T-cell (primary cell): ENCODE measurements around the gene LIX1. TPM values are rescaled to one million over a fixed set of nuclear protein-coding genes. Genes with fewer than 3 reads are reported as not detected.
"Not testable (repeated sequence)": the region's sequence is repeated elsewhere in the genome, so short reads cannot be mapped to it uniquely, and the experiment has no call there.

Experiments
- ATAC-seq, 4 experiments: fragments of 200-7000 bp in 3 of 4; fragments of 150-1000 bp in 1 of 4; cut with Tn5 transposase; replicated peaks in 1 of 4; 1 replicate in 3 of 4; 2 replicates in 1 of 4; pipeline ENCODE4 v1.10.0; 2021; ENCODE audit warnings: moderate library complexity in 3 of 4, mild to moderate bottlenecking in 2 of 4, moderate number of reproducible peaks in 1 of 4
- CTCF ChIA-PET, 2 donors: fragments of 300-600 bp; sonication (Branson Sonifier 250); formaldehyde crosslinking; loops; one replicate each; lab custom pipeline; 2022; ENCODE audit warnings: antibody characterized with exemption in 2 of 2; lab: Charles Lee
- POLR2A ChIA-PET, 2 donors: fragments of 300-600 bp; sonication (Branson Sonifier 250); formaldehyde crosslinking; loops; one replicate each; lab custom pipeline; 2022; ENCODE audit warnings: antibody characterized with exemption in 2 of 2; lab: Charles Lee
- DNase-seq, 35 experiments: peaks; one replicate each; pipeline versions ENCODE4 v3.0.0 to v3.0.0-alpha.2; 2013 to 2023
- H3K27ac ChIP-seq: one replicate; pipeline ENCODE4 v1.5.1; 2013; ENCODE audit warnings: low read length
- H3K27me3 ChIP-seq, 2 experiments: replicated peaks in 1 of 2; 1 replicate in 1 of 2; 2 replicates in 1 of 2; pipeline versions ENCODE4 v1.6.1 to v1.7.0; 2013; ENCODE audit warnings: low read length in 1 of 2, mixed read lengths in 1 of 2; ENCODE audit not compliant: control insufficient read depth in 2 of 2, insufficient read depth in 2 of 2; ENCODE audit errors: extremely low read depth in 1 of 2
- H3K36me3 ChIP-seq, 2 donors: 1 replicate in 1 of 2; 2 replicates in 1 of 2; pipeline versions ENCODE4 v1.6.1 to v1.7.0; 2013; ENCODE audit warnings: low read length in 1 of 2; ENCODE audit not compliant: control insufficient read depth in 2 of 2, insufficient read depth in 1 of 2; ENCODE audit errors: extremely low read depth in 1 of 2
- H3K4me1 ChIP-seq, 2 experiments: 1 replicate in 1 of 2; 2 replicates in 1 of 2; pipeline versions ENCODE4 v1.6.1 to v1.7.0; 2013; ENCODE audit warnings: low read length in 2 of 2, mixed read lengths in 1 of 2; ENCODE audit not compliant: insufficient read depth in 2 of 2, control insufficient read depth in 1 of 2; ENCODE audit errors: extremely low read depth in 1 of 2
- H3K4me3 ChIP-seq, 2 donors: 1 replicate in 1 of 2; 2 replicates in 1 of 2; pipeline versions ENCODE4 v1.5.1 to v1.7.0; 2013; ENCODE audit warnings: mild to moderate bottlenecking in 2 of 2, low read length in 1 of 2, moderate library complexity in 1 of 2; ENCODE audit not compliant: control insufficient read depth in 1 of 2; ENCODE audit errors: extremely low read depth in 1 of 2
- H3K9me3 ChIP-seq: 2 replicates; pipeline ENCODE4 v1.7.0; 2013
- H3K27ac Mint-ChIP-seq, 2 donors: one replicate each; pipeline ENCODE4 v1.8.0; 2020 to 2021; ENCODE audit warnings: mild to moderate bottlenecking in 2 of 2, mixed read lengths in 2 of 2
- H3K27me3 Mint-ChIP-seq, 2 donors: one replicate each; pipeline ENCODE4 v1.8.0; 2021 to 2022; ENCODE audit warnings: mixed read lengths in 2 of 2
- H3K36me3 Mint-ChIP-seq: one replicate; pipeline ENCODE4 v1.8.0; 2021; ENCODE audit warnings: mixed read lengths
- H3K4me1 Mint-ChIP-seq, 3 donors: one replicate each; pipeline ENCODE4 v1.8.0; 2020 to 2022; ENCODE audit warnings: mixed read lengths in 3 of 3, mild to moderate bottlenecking in 1 of 3
- H3K4me3 Mint-ChIP-seq, 3 donors: one replicate each; pipeline ENCODE4 v1.8.0; 2020 to 2022; ENCODE audit warnings: mild to moderate bottlenecking in 3 of 3, mixed read lengths in 3 of 3, moderate library complexity in 3 of 3
- H3K9me3 Mint-ChIP-seq, 3 donors: one replicate each; pipeline ENCODE4 v1.8.0; 2020 to 2022; ENCODE audit warnings: mixed read lengths in 3 of 3
- WGBS: methylation state at CpG from one replicate; pipeline ENCODE4 v1.1.5; 2013; ENCODE audit warnings: missing lambda C conversion rate; ENCODE audit not compliant: insufficient coverage; 5-methylcytosine and 5-hydroxymethylcytosine counted together
- total RNA-seq, 35 experiments: library from RNA in 6 of 35; stranded (reverse) in 6 of 35; fragments of 120-200 nt in 1 of 35; gene quantifications; one replicate each; pipeline versions ENCODE4 v1.2.1 to v1.2.4 and lab custom pipeline; 2013 to 2026

The LIX1 gene
- total RNA-seq, 5 donors from 2014 or later (not counting 1 experiment from before 2014, with no cell fraction given), result not detected

DNA sequence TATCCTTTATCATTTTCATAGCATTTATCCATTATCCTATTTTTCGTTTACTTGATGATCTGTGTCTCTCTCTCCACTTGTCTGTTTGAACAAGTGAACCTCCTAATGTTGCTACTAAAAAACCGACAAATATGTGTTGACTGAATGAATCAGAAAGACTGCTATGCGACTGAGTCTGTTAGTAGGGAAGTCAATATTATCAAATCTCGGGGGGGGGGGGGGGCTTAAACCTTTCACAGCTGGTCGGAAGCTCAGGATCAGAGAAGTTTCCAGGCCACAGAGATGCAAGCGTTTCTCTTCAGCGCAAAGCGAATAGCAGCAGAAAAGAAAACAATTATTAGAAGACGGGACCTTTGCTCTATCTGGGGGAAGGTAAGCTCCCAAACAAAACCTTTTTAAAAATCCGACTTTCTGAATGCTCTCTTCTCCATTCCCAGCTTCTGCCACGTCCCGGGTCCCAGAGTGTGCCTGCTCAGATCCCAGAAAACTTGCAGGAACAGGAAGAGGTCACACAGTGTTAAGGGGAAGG, 40.2 kb upstream of the LIX1 start:
- Mint-ChIP-seq H3K27me3 (no peaks in the 10 kb centered on the region), H3K9me3 (peaks cover 0 to 3% (median 2%) of the 10 kb centered on the region in 3 donors), H3K27ac (peak overlapping the region; percentile 100), H3K4me3 (peak overlapping the region; percentile 86 to 97 (median 94)), H3K4me1 (peaks cover 46 to 50% (median 49%) of the 10 kb centered on the region in 3 donors), H3K36me3 (peaks cover 27% of the 10 kb centered on the region)
- POLR2A ChIA-PET, result interaction anchor here in 1 of 2 donors (0.5 kb wide), 1 partner anchor 373 kb away, joined by 3 read pairs; no protein-coding TSS in a partner anchor
- peaks cover 11 to 14% of the 10 kb centered on the region in 2 experiments for H3K4me1 ChIP-seq
- H3K9me3 ChIP-seq, result no peaks in the 10 kb centered on the region
- ATAC-seq, result no peak
- peak in 1 of 35 experiments; percentile 3 for DNase-seq
- WGBS, result 0% methylated on average over 2 of the region's 12 CpGs
- peaks cover 0 to 19% of the 10 kb centered on the region in 2 donors for H3K36me3 ChIP-seq
- peak overlapping the region; percentile 96 to 99 for H3K4me3 ChIP-seq
- peak overlapping the region; percentile 99 for H3K27ac ChIP-seq
- H3K27me3 ChIP-seq, result peaks cover 0 to 3% of the 10 kb centered on the region in 2 experiments
- CTCF ChIA-PET, result interaction anchor here (0.6 to 1.5 kb wide), 6 partner anchors 16 to 1613 kb away, joined by 3 to 6 read pairs (median 4); no protein-coding TSS in a partner anchor

GRCh38 chr5:97181856-97182545, 39.6 kb upstream of the LIX1 start:
- WGBS, result 67% methylated on average over 1 of the region's 4 CpGs
- H3K9me3 Mint-ChIP-seq, result peaks cover 0 to 3% (median 2%) of the 10 kb centered on the region in 3 donors
- ATAC-seq (no peak), DNase-seq (no peak)
- H3K9me3 ChIP-seq, result no peaks in the 10 kb centered on the region
- ChIA-PET POLR2A (interaction anchor here in 1 of 2 donors (0.5 kb wide), 1 partner anchor 372 kb away, joined by 3 read pairs; no protein-coding TSS in a partner anchor), CTCF (interaction anchor here in 1 of 2 donors (0.6 to 1.1 kb wide), 2 partner anchors 15 to 283 kb away, joined by 3 read pairs; no protein-coding TSS in a partner anchor)
- peaks cover 11 to 14% of the 10 kb centered on the region in 2 experiments for H3K4me1 ChIP-seq
- peaks cover 46 to 50% (median 49%) of the 10 kb centered on the region in 3 donors for H3K4me1 Mint-ChIP-seq
- H3K4me3 ChIP-seq, result peak overlapping the region; percentile 96 to 99
- no peaks in the 10 kb centered on the region for H3K27me3 Mint-ChIP-seq
- H3K4me3 Mint-ChIP-seq, result peak overlapping the region; percentile 86 to 97 (median 94)
- no peak overlapping the region for H3K27ac ChIP-seq
- peaks cover 4 to 25% of the 10 kb centered on the region in 2 donors for H3K36me3 ChIP-seq
- H3K36me3 Mint-ChIP-seq, result peaks cover 32% of the 10 kb centered on the region
- no peaks in the 10 kb centered on the region for H3K27me3 ChIP-seq
- H3K27ac Mint-ChIP-seq, result peak overlapping the region; percentile 100

DNA sequence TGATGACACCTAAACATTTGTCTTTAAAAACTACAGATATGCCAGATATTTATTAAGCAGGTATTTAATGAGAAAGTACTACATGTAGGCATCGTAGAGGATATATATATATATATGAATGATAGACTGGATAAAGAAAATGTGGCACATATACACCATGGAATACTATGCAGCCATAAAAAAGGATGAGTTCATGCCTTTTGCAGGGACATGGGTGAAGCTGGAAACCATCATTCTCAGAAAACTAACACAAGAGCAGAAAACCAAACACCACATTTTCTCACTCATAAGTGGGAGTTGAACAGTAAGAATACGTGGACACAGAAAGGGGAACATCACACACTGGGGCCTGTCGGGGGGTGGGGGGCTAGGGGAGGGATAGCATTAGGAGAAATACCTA, 37.0 kb upstream of the LIX1 start:
- peaks cover 48% of the 10 kb centered on the region for H3K36me3 Mint-ChIP-seq
- CTCF ChIA-PET, result interaction anchor here in 1 of 2 donors (1.0 kb wide), 1 partner anchor 17 kb away, joined by 3 read pairs; no protein-coding TSS in a partner anchor

GRCh38 chr5:97172227-97172626, 29.8 kb upstream of the LIX1 start:
- H3K9me3 ChIP-seq, result no peaks in the 10 kb centered on the region
- peak overlapping the region in 1 of 2 donors; percentile 62 for H3K27ac Mint-ChIP-seq
- ChIA-PET POLR2A (no interaction called here), CTCF (interaction anchor here in 1 of 2 donors (1.8 kb wide), 1 partner anchor 11 kb away, joined by 8 read pairs; no protein-coding TSS in a partner anchor)
- H3K27me3 ChIP-seq, result no peaks in the 10 kb centered on the region
- peaks cover 54% of the 10 kb centered on the region for H3K36me3 Mint-ChIP-seq
- no peaks in the 10 kb centered on the region for H3K4me1 ChIP-seq
- ATAC-seq (no peak), DNase-seq (no peak)
- H3K27ac ChIP-seq, result no peak overlapping the region
- peaks cover 12 to 21% (median 16%) of the 10 kb centered on the region in 3 donors for H3K4me1 Mint-ChIP-seq
- H3K9me3 Mint-ChIP-seq, result no peaks in the 10 kb centered on the region
- H3K27me3 Mint-ChIP-seq, result no peaks in the 10 kb centered on the region
- no peak overlapping the region for H3K4me3 ChIP-seq
- peaks cover 2 to 86% of the 10 kb centered on the region in 2 donors for H3K36me3 ChIP-seq
- no peak overlapping the region for H3K4me3 Mint-ChIP-seq

More for the DNA sequence above, 37.0 kb upstream of the LIX1 start:
- POLR2A ChIA-PET, H3K27me3 Mint-ChIP-seq, H3K27me3 ChIP-seq, H3K4me3 Mint-ChIP-seq, H3K9me3 ChIP-seq, H3K27ac ChIP-seq, ATAC-seq, H3K27ac Mint-ChIP-seq, DNase-seq, H3K9me3 Mint-ChIP-seq, H3K4me3 ChIP-seq: not testable (repeated sequence)
- Histone ChIP-seq H3K36me3 (peaks cover 4 to 47% of the 10 kb centered on the region in 2 donors), H3K4me1 (peaks cover 11 to 14% of the 10 kb centered on the region in 2 experiments)
- WGBS, result no CpG with 5 or more reads among the region's 3 CpGs
- H3K4me1 Mint-ChIP-seq, result peaks cover 43 to 44% (median 43%) of the 10 kb centered on the region in 3 donors

GRCh38 chr5:97171703-97172102, 29.3 kb upstream of the LIX1 start:
- Histone ChIP-seq H3K36me3 (peaks cover 0 to 85% of the 10 kb centered on the region in 2 donors), H3K9me3 (no peaks in the 10 kb centered on the region), H3K4me1 (no peaks in the 10 kb centered on the region), H3K27me3 (no peaks in the 10 kb centered on the region), H3K4me3 (no peak overlapping the region), H3K27ac (no peak overlapping the region)
- ATAC-seq (no peak), DNase-seq (no peak)
- H3K36me3 Mint-ChIP-seq, result peaks cover 51% of the 10 kb centered on the region
- CTCF ChIA-PET, result interaction anchor here in 1 of 2 donors (1.4 kb wide), 1 partner anchor 10 kb away, joined by 3 read pairs; no protein-coding TSS in a partner anchor
- whole genome bisulfite sequencing, result 100% methylated on average over 2 of the region's 3 CpGs
- no peaks in the 10 kb centered on the region for H3K9me3 Mint-ChIP-seq
- peak overlapping the region in 1 of 2 donors; percentile 62 for H3K27ac Mint-ChIP-seq
- POLR2A ChIA-PET, result no interaction called here
- peaks cover 12 to 21% (median 16%) of the 10 kb centered on the region in 3 donors for H3K4me1 Mint-ChIP-seq
- H3K27me3 Mint-ChIP-seq, result no peaks in the 10 kb centered on the region
- no peak overlapping the region for H3K4me3 Mint-ChIP-seq

- ChIA-PET POLR2A (no interaction called here), CTCF (interaction anchor here (0.6 to 1.0 kb wide), 5 partner anchors 9 to 152 kb away, joined by 3 read pairs; no protein-coding TSS in a partner anchor)
- DNase-seq (no peak), ATAC-seq (peak in 1 of 4 experiments; percentile 19)
- peak overlapping the region; percentile 9 for H3K27ac ChIP-seq
- peaks cover 0 to 69% of the 10 kb centered on the region in 2 donors for H3K36me3 ChIP-seq
- H3K4me3 Mint-ChIP-seq, result peak overlapping the region; percentile 31 to 63 (median 37)
- no peaks in the 10 kb centered on the region for H3K27me3 ChIP-seq
- no peaks in the 10 kb centered on the region for H3K9me3 ChIP-seq
- WGBS, result 57% methylated on average over 6 of the region's 6 CpGs
- H3K9me3 Mint-ChIP-seq, result no peaks in the 10 kb centered on the region
- peak overlapping the region; percentile 81 to 87 for H3K27ac Mint-ChIP-seq
- H3K4me1 Mint-ChIP-seq, result peaks cover 8 to 30% (median 20%) of the 10 kb centered on the region in 3 donors
- H3K4me1 ChIP-seq, result peaks cover 0 to 2% of the 10 kb centered on the region in 2 experiments
- no peak overlapping the region for H3K4me3 ChIP-seq
- no peaks in the 10 kb centered on the region for H3K27me3 Mint-ChIP-seq
- peaks cover 37% of the 10 kb centered on the region for H3K36me3 Mint-ChIP-seq
These were observed 25.0 kb upstream of the LIX1 start for GRCh38 chr5:97167435-97167834.
